ENCODE measurements around the gene PPM1H.

DNA sequence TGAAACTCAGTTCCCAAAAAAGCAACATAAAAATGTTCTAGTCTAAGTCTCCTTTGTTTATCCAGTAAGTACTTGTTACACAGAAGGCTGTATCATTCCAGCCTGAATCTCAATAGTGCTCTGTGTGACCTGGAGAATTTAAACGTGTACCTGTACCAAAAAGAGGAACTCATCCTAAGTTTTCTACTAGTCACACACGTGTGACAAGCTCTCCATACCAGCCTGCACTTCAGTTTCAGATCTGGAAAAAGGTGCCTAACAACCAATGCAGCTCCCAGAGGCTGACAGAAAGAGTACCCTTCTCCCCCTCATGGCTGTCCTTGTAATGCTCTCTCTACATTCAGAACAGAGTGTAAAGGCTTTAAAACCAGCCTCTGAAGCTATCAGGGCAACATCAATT, 27.4 kb downstream of the PPM1H start:
- TF ChIP-seq, protein P1, sequence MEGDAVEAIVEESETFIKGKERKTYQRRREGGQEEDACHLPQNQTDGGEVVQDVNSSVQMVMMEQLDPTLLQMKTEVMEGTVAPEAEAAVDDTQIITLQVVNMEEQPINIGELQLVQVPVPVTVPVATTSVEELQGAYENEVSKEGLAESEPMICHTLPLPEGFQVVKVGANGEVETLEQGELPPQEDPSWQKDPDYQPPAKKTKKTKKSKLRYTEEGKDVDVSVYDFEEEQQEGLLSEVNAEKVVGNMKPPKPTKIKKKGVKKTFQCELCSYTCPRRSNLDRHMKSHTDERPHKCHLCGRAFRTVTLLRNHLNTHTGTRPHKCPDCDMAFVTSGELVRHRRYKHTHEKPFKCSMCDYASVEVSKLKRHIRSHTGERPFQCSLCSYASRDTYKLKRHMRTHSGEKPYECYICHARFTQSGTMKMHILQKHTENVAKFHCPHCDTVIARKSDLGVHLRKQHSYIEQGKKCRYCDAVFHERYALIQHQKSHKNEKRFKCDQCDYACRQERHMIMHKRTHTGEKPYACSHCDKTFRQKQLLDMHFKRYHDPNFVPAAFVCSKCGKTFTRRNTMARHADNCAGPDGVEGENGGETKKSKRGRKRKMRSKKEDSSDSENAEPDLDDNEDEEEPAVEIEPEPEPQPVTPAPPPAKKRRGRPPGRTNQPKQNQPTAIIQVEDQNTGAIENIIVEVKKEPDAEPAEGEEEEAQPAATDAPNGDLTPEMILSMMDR (conservative IDR thresholded peaks at IDR 0.05; ENCODE audit: low read depth, low read length) = no peak
- TF ChIP-seq EZH2 (IDR thresholded peaks at IDR 0.05; ENCODE audit: borderline replicate concordance, low read depth, low read length, poor library complexity, severe bottlenecking) = no peak

Data from A673 (cell line).